D721Med (cell line): ENCODE measurements around the gene HLA-DQB2.
"Not testable (repeated sequence)": the region's sequence is repeated elsewhere in the genome, so short reads cannot be mapped to it uniquely, and the experiment has no call there.

Experiments
- DNase-seq: peaks from one replicate; pipeline ENCODE4 v3.0.0; 2011; ENCODE audit warnings: low spot score; ENCODE audit not compliant: insufficient read length
- FAIRE-seq: peaks from 2 replicates; lab custom pipeline; 2011; peaks lifted over from hg19 to GRCh38; lab: Jason Lieb, UNC
- TF ChIP-seq, protein P1 (sequence below): IDR thresholded peaks from 2 replicates; pipeline ENCODE4 v1.5.1; 2012; ENCODE audit warnings: mild to moderate bottlenecking, control low read depth; ENCODE audit not compliant: insufficient read depth; ENCODE audit errors: missing control alignments

Gene HLA-DQB2

DNA sequence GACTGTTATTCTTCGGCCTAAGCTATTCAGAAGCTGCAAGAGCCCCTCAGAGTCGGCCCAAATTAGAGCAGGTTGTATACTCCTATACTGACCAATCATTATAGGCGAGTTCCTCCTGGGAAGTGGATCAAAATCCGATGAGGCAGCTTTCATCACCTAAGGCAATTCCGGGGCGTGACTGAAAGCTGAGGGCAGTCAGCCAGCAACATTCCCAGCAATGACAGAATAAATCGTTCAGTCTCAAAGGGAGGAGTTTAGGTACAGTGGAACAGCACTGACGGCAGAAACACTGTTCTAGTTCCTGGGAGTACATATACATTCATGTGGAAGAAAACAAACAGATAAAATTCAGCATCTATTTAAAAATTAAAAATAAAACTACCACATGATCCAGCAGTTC lies 10.8 kb downstream of the HLA-DQB2 start:
- FAIRE-seq: no peak
- TF ChIP-seq, protein P1, sequence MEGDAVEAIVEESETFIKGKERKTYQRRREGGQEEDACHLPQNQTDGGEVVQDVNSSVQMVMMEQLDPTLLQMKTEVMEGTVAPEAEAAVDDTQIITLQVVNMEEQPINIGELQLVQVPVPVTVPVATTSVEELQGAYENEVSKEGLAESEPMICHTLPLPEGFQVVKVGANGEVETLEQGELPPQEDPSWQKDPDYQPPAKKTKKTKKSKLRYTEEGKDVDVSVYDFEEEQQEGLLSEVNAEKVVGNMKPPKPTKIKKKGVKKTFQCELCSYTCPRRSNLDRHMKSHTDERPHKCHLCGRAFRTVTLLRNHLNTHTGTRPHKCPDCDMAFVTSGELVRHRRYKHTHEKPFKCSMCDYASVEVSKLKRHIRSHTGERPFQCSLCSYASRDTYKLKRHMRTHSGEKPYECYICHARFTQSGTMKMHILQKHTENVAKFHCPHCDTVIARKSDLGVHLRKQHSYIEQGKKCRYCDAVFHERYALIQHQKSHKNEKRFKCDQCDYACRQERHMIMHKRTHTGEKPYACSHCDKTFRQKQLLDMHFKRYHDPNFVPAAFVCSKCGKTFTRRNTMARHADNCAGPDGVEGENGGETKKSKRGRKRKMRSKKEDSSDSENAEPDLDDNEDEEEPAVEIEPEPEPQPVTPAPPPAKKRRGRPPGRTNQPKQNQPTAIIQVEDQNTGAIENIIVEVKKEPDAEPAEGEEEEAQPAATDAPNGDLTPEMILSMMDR: no peak
- DNase-seq: no peak

DNA sequence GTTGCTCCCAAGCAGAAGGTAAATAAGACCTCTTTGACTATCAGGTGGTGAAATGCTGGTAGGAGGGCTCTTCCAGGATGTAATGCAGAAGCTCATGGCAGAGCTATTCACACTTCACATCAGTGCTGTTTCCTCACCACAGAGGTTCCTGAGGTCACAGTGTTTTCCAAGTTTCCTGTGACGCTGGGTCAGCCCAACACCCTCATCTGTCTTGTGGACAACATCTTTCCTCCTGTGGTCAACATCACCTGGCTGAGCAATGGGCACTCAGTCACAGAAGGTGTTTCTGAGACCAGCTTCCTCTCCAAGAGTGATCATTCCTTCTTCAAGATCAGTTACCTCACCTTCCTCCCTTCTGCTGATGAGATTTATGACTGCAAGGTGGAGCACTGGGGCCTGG lies 17.7 kb downstream of the HLA-DQB2 start:
- not testable (repeated sequence) for DNase-seq, FAIRE-seq

DNA sequence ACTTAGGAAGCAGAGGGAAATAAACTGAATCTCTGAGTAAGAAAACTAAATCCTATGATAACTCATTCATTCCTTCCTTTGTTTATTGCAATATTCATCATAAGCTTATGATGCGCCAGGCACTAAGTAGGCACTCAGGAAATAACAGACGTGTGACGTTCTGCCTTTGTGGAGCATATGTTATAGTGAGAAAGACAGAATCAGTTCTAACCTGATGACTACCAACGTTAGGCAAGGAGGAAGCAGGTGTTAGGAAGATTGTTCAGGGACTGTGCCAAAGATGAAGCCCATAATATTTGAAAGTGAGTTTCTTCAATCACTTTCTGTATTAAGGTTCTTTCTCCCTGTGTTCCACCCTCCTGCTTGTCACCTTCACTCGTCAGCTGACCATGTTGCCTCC lies 18.6 kb downstream of the HLA-DQB2 start:
- no peak for DNase-seq
- no peak for FAIRE-seq
- TF ChIP-seq, protein P1: no peak

GRCh38 chr6:32742374-32742773 lies 21.0 kb downstream of the HLA-DQB2 start:
- TF ChIP-seq, protein P1: no peak
- FAIRE-seq: no peak
- no peak for DNase-seq

DNA sequence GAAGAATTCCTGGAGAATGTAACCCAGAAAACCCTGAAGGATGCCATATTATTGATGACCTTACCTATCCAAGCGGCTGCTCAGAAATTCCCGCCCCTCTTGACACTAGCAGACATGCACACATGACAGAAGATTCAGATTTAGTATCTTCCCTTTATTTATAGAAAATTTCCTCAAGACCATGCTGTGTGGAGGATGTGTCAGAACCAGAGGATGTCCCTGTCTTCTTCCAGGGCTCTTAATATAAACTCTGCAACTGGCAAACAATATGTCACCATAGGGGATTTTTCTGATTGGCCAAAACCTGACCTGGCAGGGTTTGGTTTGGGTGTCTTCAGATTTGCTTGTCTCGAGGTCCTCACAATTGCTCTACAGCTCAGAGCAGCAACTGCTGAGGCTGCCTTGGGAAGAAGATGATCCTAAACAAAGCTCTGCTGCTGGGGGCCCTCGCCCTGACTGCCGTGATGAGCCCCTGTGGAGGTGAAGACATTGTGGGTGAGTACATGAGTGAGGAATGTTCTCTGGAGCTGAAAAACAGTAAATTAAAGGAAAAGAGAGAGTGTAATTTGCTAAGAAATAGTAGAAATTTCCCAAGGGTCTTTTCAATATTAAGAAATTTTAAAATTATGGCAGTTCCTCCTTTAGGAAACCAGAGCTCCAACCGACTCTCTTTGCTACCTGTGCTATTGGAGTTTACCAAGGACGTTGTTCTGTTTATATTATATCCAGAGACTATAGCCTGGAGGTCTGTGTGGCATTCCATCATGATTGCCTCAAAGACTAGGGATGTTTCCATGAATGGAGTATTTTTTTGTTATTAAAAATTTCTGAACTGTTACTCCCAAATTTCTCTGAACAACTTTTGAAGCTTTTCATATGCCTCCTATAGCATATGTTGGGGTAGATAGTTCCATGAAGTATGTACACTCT lies 22.0 kb downstream of the HLA-DQB2 start, which contains the start of gene HLA-DQA2:
HLA-DQA2 (plus strand) TSS at position 361 of the 930 bp plus-strand sequence; CDS start at position 414, 53 bp downstream.
- DNase-seq (no peak), FAIRE-seq (no peak)
- TF ChIP-seq, protein P1: no peak

GRCh38 chr6:32738126-32738525 lies 25.2 kb downstream of the HLA-DQB2 start:
- TF ChIP-seq, protein P1: no peak
- FAIRE-seq: no peak
- no peak for DNase-seq

- no peak for FAIRE-seq
- no peak for DNase-seq
- TF ChIP-seq, protein P1: no peak
Observed at GRCh38 chr6:32718879-32719278, 44.5 kb downstream of the HLA-DQB2 start.
